Endodermal cell (in vitro differentiated cells): Measurements from ENCODE around the gene PRB4. TPM values are rescaled to one million over a fixed set of nuclear protein-coding genes. Genes with fewer than 3 reads are reported as not detected.
"Not testable (repeated sequence)": the region's sequence is repeated elsewhere in the genome, so short reads cannot be mapped to it uniquely, and the experiment has no call there.

Source experiments
- DNase-seq: peaks from one replicate; pipeline ENCODE4 v3.0.0-alpha.2; 2017
- H3K27ac ChIP-seq: 2 replicates; pipeline ENCODE4 v1.5.1; 2013; ENCODE audit warnings: mild to moderate bottlenecking, low read depth, low read length, moderate library complexity
- H3K27me3 ChIP-seq: 2 replicates; pipeline ENCODE4 v1.6.1; 2013; ENCODE audit warnings: mild to moderate bottlenecking, low read length, moderate library complexity; ENCODE audit not compliant: insufficient read depth, control insufficient read depth, poor library complexity, severe bottlenecking
- H3K36me3 ChIP-seq: 2 replicates; pipeline ENCODE4 v1.7.0; 2013; ENCODE audit warnings: mild to moderate bottlenecking, low read length, moderate library complexity; ENCODE audit not compliant: control insufficient read depth, insufficient read depth
- H3K4me1 ChIP-seq: one replicate; pipeline ENCODE4 v1.7.0; 2013; ENCODE audit warnings: low read length; ENCODE audit not compliant: control insufficient read depth, insufficient read depth
- H3K4me3 ChIP-seq: 2 replicates; pipeline ENCODE4 v1.5.1; 2013; ENCODE audit warnings: mild to moderate bottlenecking, low read length, moderate library complexity
- H3K9ac ChIP-seq: 2 replicates; pipeline ENCODE4 v1.6.1; 2013; ENCODE audit warnings: mild to moderate bottlenecking, low read length, moderate library complexity; ENCODE audit not compliant: poor library complexity, severe bottlenecking; ENCODE audit errors: extremely low read depth
- H3K9me3 ChIP-seq: 2 replicates; pipeline ENCODE4 v1.6.1; 2013; ENCODE audit warnings: mild to moderate bottlenecking, low read length, moderate library complexity; ENCODE audit not compliant: control insufficient read depth
- H3K27ac Mint-ChIP-seq: 2 replicates; pipeline ENCODE4 v1.8.0; 2020; ENCODE audit warnings: mixed read lengths
- H3K27me3 Mint-ChIP-seq: 2 replicates; pipeline ENCODE4 v1.8.0; 2021; ENCODE audit warnings: mild to moderate bottlenecking, mixed read lengths; ENCODE audit not compliant: insufficient read depth
- H3K36me3 Mint-ChIP-seq: 2 replicates; pipeline ENCODE4 v1.8.0; 2020; ENCODE audit warnings: low read depth, mixed read lengths
- H3K4me1 Mint-ChIP-seq: 2 replicates; pipeline ENCODE4 v1.8.0; 2020; ENCODE audit warnings: mixed read lengths
- H3K4me3 Mint-ChIP-seq: 2 replicates; pipeline ENCODE4 v1.8.0; 2020; ENCODE audit warnings: mild to moderate bottlenecking, moderate library complexity, mixed read lengths
- H3K9me3 Mint-ChIP-seq: 2 replicates; pipeline ENCODE4 v1.8.0; 2020; ENCODE audit warnings: mild to moderate bottlenecking, mixed read lengths
- CTCF ChIP-seq: fragments of 200-600 bp; sonication (generic); conservative IDR thresholded peaks from 2 replicates; pipeline ENCODE4 v1.5.0; 2021; ENCODE audit warnings: antibody characterized with exemption, mild to moderate bottlenecking
- WGBS, 2 experiments: methylation state at CpG; one replicate each; pipeline versions ENCODE4 v1.1.5 to v1.1.7; 2013; ENCODE audit warnings: missing lambda C conversion rate in 2 of 2, mixed read lengths in 1 of 2; ENCODE audit not compliant: insufficient coverage in 1 of 2, insufficient read length in 1 of 2; 5-methylcytosine and 5-hydroxymethylcytosine counted together
- long read RNA-seq, 4 experiments: library from polyadenylated mRNA in 2 of 4; library from RNA in 1 of 4; library from capped mRNA in 1 of 4; stranded (forward) in 3 of 4; unstranded in 1 of 4; transcript quantifications; one replicate each; pipeline ENCODE4 v2.0.0, GENCODE V29; 2020 to 2021; ENCODE audit warnings: inconsistent platforms in 1 of 4
- polyA plus RNA-seq, 2 experiments: library from polyadenylated mRNA; stranded (reverse); fragments of 50-300 nt; gene quantifications; one replicate each; pipeline ENCODE4 v1.2.3, GENCODE V29; 2013
- total RNA-seq, 2 donors: library from RNA; stranded (reverse); fragmentation: NEBNext Ultra II Directional in 1 of 2; extraction: Animal tissue kit (Norgen Biotek cat#: 25700) in 1 of 2; gene quantifications; 2 replicates in 1 of 2; 3 replicates in 1 of 2; pipeline ENCODE4 v1.2.1, GENCODE V29; 2021

Gene PRB4
- total RNA-seq: not detected
- not detected for polyA plus RNA-seq (2013, experiment 1 of 2)
- polyA plus RNA-seq (2013, experiment 2 of 2): not detected
- long read RNA-seq, experiment 1: 0 reads
- long read RNA-seq, experiment 2: 0 reads
- long read RNA-seq, experiment 3: 0 reads
- long read RNA-seq, experiment 4: 0 reads

- DNase-seq: no peak
These were observed at the start of gene PRB4 for GRCh38 chr12:11310336-11310735. PRB4 (minus strand) TSS chr12:11310436; CDS start chr12:11310398, 38 bp downstream.

GRCh38 chr12:11351736-11352135 lies 41.5 kb upstream of the PRB4 start:
- H3K27me3 Mint-ChIP-seq, H3K4me1 ChIP-seq, H3K4me3 Mint-ChIP-seq, H3K9me3 Mint-ChIP-seq, H3K27ac ChIP-seq, H3K27me3 ChIP-seq, H3K9me3 ChIP-seq, H3K36me3 Mint-ChIP-seq, H3K4me1 Mint-ChIP-seq, H3K27ac Mint-ChIP-seq, H3K36me3 ChIP-seq, DNase-seq, H3K4me3 ChIP-seq, H3K9ac ChIP-seq: not testable (repeated sequence)
- WGBS, 2 experiments: 100% methylated on average over 1 of the region's 2 CpGs; no CpG with 5 or more reads in 1 of the 2 experiments

More at GRCh38 chr12:11310336-11310735, at the start of gene PRB4:
- Histone ChIP-seq H3K36me3 (no peaks in the 10 kb centered on the region), H3K4me3 (no peak within 1 kb of the TSS), H3K9ac (no peak within 1 kb of the TSS), H3K27me3 (no peaks in the 10 kb centered on the region), H3K27ac (no peak within 1 kb of the TSS), H3K9me3 (no peaks in the 10 kb centered on the region), H3K4me1 (no peaks in the 10 kb centered on the region)
- H3K9me3 Mint-ChIP-seq: peaks cover 7% of the 10 kb centered on the region
- H3K36me3 Mint-ChIP-seq: no peaks in the 10 kb centered on the region
- no peaks in the 10 kb centered on the region for H3K4me1 Mint-ChIP-seq
- 82 to 100% methylated on average over 1 to 3 of the region's 3 CpGs for WGBS, 2 experiments
- no peaks in the 10 kb centered on the region for H3K27me3 Mint-ChIP-seq
- H3K4me3 Mint-ChIP-seq: no peak within 1 kb of the TSS
- TF ChIP-seq CTCF: no peak
- no peak within 1 kb of the TSS for H3K27ac Mint-ChIP-seq

- H3K4me3 Mint-ChIP-seq: no peak overlapping the region
- no peaks in the 10 kb centered on the region for H3K4me1 Mint-ChIP-seq
- Histone ChIP-seq H3K4me3 (no peak overlapping the region), H3K27me3 (no peaks in the 10 kb centered on the region), H3K9ac (no peak overlapping the region), H3K27ac (no peak overlapping the region), H3K36me3 (no peaks in the 10 kb centered on the region), H3K9me3 (no peaks in the 10 kb centered on the region), H3K4me1 (no peaks in the 10 kb centered on the region)
- DNase-seq: no peak
- H3K27ac Mint-ChIP-seq: no peak overlapping the region
- no peaks in the 10 kb centered on the region for H3K9me3 Mint-ChIP-seq
- H3K36me3 Mint-ChIP-seq: no peaks in the 10 kb centered on the region
- no peaks in the 10 kb centered on the region for H3K27me3 Mint-ChIP-seq
- WGBS, 2 experiments: 96 to 99% methylated on average over 4 to 9 of the region's 9 CpGs
- TF ChIP-seq CTCF: no peak
These were observed 38.2 kb upstream of the PRB4 start for GRCh38 chr12:11348439-11348838.

GRCh38 chr12:11347810-11348209 lies 37.6 kb upstream of the PRB4 start:
- Histone ChIP-seq H3K27me3 (no peaks in the 10 kb centered on the region), H3K9me3 (no peaks in the 10 kb centered on the region), H3K9ac (no peak overlapping the region), H3K4me1 (no peaks in the 10 kb centered on the region), H3K4me3 (no peak overlapping the region), H3K36me3 (no peaks in the 10 kb centered on the region), H3K27ac (no peak overlapping the region)
- Mint-ChIP-seq H3K4me1 (no peaks in the 10 kb centered on the region), H3K9me3 (no peaks in the 10 kb centered on the region), H3K27ac (no peak overlapping the region), H3K27me3 (no peaks in the 10 kb centered on the region), H3K36me3 (no peaks in the 10 kb centered on the region), H3K4me3 (no peak overlapping the region)
- peak; percentile 82 for TF ChIP-seq CTCF
- 83 to 91% methylated on average over 3 to 5 of the region's 6 CpGs for WGBS, 2 experiments
- DNase-seq: no peak
